Fibroblast of skin of left biceps (primary cell): ENCODE results near the gene ELL.
"Not testable (repeated sequence)": the region's sequence is repeated elsewhere in the genome, so short reads cannot be mapped to it uniquely, and the experiment has no call there.

Experiments
- DNase-seq, 2 experiments: peaks; one replicate each; pipeline ENCODE4 v3.0.0-alpha.2; 2013; ENCODE audit warnings: low read depth in 2 of 2

ELL gene

DNA sequence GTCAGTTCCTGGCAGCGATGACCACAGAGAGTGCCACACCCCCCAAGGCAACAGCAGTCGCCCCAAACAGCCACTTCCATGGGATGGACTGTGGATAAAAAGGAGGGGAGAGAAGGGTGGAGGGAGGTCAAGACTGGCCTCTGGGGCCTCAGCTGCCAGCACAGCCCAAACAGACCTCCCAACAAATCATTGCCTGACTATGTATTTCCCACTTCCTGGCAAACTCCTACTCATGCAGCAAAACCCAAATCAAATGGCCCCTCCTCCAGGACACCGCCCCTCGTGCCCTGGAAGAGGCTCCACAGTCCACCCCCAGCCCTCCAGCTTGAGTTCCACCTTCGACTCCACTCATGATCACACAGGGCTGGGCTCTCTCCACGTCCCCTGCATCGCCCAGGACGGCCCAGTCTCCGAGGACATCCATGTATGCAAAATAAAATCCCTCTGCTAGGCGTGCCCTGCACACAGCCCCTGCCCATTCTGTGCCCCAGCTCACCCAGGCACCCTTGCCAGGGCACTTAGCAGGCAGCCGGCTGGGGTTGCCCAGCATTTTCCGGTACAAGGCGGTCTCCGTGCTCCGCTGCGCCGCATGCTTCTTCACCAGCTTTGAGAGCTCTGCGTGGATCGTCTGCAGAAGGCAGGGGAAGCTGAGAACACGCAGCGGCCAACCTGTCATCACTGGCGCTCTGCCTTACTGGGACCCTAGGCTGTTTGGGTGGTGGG lies 10.5 kb upstream of the ELL start:
- DNase-seq: no peak

DNA sequence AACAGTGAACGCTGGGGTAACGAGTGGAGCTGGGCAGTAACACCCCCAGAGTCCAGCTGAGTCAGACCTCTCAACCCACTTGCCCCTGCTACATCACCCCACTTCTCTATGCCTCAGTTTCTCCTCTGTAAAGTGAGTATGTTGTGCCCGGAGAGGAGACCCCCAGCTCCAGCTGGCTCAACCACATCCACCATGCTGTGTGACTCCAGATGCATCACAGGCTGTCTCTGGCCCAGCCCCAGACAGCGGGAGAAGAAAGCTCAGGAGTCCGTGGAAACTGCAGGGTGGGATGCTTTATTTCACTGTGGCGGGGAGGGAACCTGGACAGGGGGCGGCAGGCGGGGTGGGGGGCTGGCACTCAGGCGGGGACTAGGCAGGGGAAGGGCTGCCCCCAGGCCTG lies 9.6 kb upstream of the ELL start:
- DNase-seq: no peak

- no peak for DNase-seq
Observed at GRCh38 chr19:18529782-18530181, 7.9 kb upstream of the ELL start.

- DNase-seq: no peak
Observed at GRCh38 chr19:18526316-18526715, 4.4 kb upstream of the ELL start.

DNA sequence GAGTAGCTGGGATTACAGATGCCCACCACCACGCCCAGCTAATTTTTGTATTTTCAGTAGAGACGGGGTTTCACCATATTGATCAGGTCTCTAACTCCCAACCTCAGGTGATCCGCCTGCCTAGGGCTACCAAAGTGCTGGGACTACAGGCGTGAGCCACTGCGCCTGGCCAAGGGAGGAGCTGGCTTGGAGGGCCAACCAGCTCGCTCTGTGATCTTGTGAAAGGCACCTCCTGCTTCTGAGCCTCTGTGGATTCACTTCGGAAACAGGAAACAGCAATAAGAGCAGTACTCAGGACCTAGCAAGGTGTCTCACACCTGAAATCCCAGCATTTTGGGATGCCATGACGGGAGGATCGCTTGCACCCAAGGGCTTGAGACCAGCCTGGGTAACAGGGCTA lies 2.0 kb upstream of the ELL start:
- no peak for DNase-seq

DNA sequence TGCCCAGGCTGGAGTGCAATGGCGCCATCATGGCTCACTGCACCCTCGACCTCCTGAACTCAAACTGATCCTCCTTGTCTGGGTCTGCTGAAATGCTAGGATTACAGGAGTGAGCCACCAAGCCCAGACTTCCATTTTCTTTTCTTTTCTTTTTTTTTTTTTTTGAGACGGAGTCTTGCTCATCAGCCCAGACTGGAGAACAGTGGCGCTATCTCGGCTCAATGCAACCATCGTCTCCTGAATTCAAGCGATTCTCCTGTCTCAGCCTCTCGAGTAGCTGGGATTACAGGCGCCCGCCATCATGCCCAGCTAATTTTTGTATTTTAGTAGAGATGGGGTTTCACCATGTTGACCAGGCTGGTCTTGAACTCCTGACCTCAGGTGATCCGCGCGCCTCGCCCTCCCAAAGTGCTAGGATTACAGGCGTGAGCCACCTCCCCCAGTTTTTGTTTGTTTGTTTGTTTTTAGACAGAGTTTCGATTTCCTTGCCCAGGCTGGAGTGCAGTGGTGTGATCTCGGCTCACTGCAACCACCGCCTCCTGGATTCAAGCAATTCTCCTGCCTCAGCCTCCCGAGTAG lies 1.1 kb upstream of the ELL start:
- not testable (repeated sequence) for DNase-seq

- peak; percentile 100 for DNase-seq
Observed at GRCh38 chr19:18522124-18522861, 423 bp upstream of the ELL start.

- DNase-seq: no peak
Observed at GRCh38 chr19:18520848-18521691, 800 bp downstream of the ELL start.

GRCh38 chr19:18519962-18520847 lies 1.7 kb downstream of the ELL start:
- DNase-seq: peak; percentile 36 to 38

DNA sequence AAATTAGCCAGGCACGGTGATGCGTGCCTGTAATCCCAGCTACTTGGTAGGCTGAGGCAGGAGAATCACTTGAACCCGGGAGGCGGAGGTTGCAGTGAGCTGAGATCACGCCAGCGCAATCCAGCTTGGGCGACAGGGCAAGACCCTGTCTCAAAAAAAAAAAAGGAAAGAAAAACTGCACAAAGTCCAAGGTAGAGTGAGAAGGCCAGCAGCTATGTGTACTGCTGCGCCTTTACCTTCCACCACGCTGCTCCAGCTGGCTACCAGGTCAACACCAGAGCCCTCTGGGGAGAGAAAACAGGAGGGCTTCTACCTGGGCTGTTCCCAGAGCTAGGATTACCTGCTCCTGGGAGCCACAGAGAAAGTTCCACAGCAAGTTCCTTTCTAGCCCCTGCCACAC lies 3.2 kb downstream of the ELL start:
- no peak for DNase-seq

GRCh38 chr19:18517606-18518005 lies 4.3 kb downstream of the ELL start:
- no peak for DNase-seq

GRCh38 chr19:18515959-18516358 lies 5.9 kb downstream of the ELL start:
- DNase-seq: no peak

DNA sequence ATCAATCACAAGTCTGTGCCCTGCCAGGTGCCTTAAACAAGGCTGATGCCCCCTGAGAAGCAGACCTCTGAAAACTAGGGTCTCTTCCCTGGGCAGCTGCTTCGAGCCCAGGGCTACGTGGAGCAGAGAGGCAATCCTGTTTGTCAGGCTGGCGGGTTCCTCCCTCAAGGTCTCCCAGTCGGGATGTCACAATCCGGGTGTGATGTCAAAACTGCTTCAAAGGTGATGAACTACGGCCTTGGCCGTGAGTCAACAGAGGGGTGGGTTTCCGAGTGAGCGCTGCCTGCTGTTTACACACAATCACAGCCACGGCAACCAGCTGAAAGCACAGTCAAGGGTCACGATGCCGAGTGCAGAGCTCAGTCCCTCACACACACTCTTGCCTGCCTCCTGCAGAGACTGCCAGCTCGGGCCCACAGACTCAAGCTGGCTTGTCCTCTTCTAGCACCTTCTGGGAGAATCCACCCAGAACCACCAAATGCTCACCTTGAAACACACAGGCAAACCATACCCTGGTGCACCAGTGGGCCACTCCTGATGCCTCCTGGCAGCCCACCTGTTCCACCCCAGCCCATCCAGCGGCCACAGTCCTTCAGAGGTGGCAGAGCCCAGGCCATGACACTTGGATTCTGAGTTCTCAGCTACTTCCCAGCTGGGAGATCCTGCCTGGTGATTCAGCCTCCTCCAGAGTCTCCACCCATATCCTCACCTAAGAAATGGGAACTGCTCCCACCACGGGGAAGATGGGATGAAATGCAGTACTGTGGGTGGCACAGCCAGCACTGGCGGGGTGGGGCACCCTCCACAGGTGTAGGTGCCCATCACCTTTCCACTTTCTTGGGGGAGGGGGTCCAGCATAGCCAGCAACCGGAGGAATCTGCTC lies 6.8 kb downstream of the ELL start:
- DNase-seq: no peak

GRCh38 chr19:18513868-18514267 lies 8.0 kb downstream of the ELL start:
- DNase-seq: no peak

DNA sequence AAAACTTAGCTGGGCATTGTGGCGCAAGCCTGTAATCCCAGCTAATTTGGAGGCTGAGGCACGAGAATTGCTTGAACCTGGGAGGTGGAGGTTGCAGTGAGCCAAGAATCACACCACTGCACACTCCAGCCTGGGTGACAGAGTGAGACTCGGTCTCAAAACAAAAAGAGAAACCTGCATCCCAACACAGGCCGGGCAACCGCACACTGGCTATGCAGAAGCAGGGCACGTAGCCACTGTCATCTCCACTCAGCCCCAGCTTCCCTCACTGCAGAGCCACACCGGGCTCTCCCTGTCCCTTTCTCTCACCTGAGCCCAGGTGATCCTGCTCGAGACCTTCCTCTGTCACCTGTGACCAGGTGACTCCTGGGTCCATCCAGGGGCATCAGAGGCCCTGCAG lies 11.7 kb downstream of the ELL start:
- DNase-seq: no peak

DNA sequence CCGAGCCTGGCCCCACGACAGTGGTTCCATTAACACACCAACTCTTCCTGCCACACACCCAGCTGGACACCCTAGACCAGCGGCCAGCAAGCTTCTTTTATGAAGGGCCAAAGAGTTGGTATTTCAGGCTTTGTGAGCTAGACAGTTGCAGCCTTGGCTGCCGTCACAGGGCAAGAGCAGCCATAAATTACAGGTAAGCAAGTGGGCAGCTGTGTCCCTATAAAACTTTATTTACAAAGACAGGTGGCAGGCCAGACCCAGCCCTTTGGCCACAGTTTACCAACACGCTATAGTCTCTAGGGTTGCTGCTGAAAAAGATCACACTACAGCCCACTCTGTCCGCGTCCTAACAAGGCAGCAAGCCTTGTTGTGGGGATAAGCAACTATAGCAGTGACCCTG lies 13.3 kb downstream of the ELL start:
- DNase-seq: no peak

- DNase-seq: no peak
Observed at GRCh38 chr19:18507727-18508440, 14.0 kb downstream of the ELL start.

- DNase-seq: no peak
Observed at GRCh38 chr19:18507021-18507726, 14.7 kb downstream of the ELL start.
